Measurements from ENCODE around the gene GPC6. TPM values are rescaled to one million over a fixed set of nuclear protein-coding genes. Genes with fewer than 3 reads are reported as not detected.

GPC6 gene
- total RNA-seq, 1 donor from 2014 or later: not detected

GRCh38 chr13:94143624-94144350 lies 917.2 kb downstream of the GPC6 start:
- intact Hi-C loops (cut with micrococcal nuclease): no loop called here

GRCh38 chr13:94145966-94146365 lies 919.4 kb downstream of the GPC6 start:
- intact Hi-C loops (cut with micrococcal nuclease): no loop called here

- intact Hi-C loops (cut with micrococcal nuclease): no loop called here
Measured at GRCh38 chr13:94153586-94153985, 927.0 kb downstream of the GPC6 start.

- intact Hi-C loops (cut with micrococcal nuclease): no loop called here
Measured at GRCh38 chr13:94154367-94154766, 927.8 kb downstream of the GPC6 start.

- intact Hi-C loops (cut with micrococcal nuclease): no loop called here
Measured at GRCh38 chr13:94157705-94158218, 931.2 kb downstream of the GPC6 start.

- intact Hi-C loops (cut with micrococcal nuclease): no loop called here
Measured at GRCh38 chr13:94160875-94161274, 934.3 kb downstream of the GPC6 start.

- intact Hi-C loops (cut with micrococcal nuclease): no loop called here
Measured at GRCh38 chr13:94162289-94162688, 935.7 kb downstream of the GPC6 start.

- intact Hi-C loops (cut with micrococcal nuclease): no loop called here
Measured at GRCh38 chr13:94163535-94163934, 936.9 kb downstream of the GPC6 start.

GRCh38 chr13:94168783-94169453 lies 942.3 kb downstream of the GPC6 start:
- intact Hi-C loops (cut with micrococcal nuclease): no loop called here

GRCh38 chr13:94169454-94170144 lies 943.0 kb downstream of the GPC6 start:
- intact Hi-C loops (cut with micrococcal nuclease): no loop called here

GRCh38 chr13:94170145-94170571 lies 943.6 kb downstream of the GPC6 start:
- intact Hi-C loops (cut with micrococcal nuclease): no loop called here

- intact Hi-C loops (cut with micrococcal nuclease): no loop called here
Measured at GRCh38 chr13:94172416-94172815, 945.8 kb downstream of the GPC6 start.

- intact Hi-C loops (cut with micrococcal nuclease): no loop called here
Measured at GRCh38 chr13:94173312-94173854, 946.8 kb downstream of the GPC6 start.

- intact Hi-C loops (cut with micrococcal nuclease): no loop called here
Measured at GRCh38 chr13:94174009-94174408, 947.4 kb downstream of the GPC6 start.

GRCh38 chr13:94175076-94175475 lies 948.5 kb downstream of the GPC6 start:
- intact Hi-C loops (cut with micrococcal nuclease): no loop called here

GRCh38 chr13:94176561-94176960 lies 950.0 kb downstream of the GPC6 start:
- intact Hi-C loops (cut with micrococcal nuclease): no loop called here

GRCh38 chr13:94177041-94177440 lies 950.4 kb downstream of the GPC6 start:
- intact Hi-C loops (cut with micrococcal nuclease): no loop called here

- intact Hi-C loops (cut with micrococcal nuclease): no loop called here
Measured at GRCh38 chr13:94178625-94179244, 952.1 kb downstream of the GPC6 start.

GRCh38 chr13:94181461-94182107 lies 955.0 kb downstream of the GPC6 start:
- intact Hi-C loops (cut with micrococcal nuclease): no loop called here

GRCh38 chr13:94182185-94182761 lies 955.7 kb downstream of the GPC6 start:
- intact Hi-C loops (cut with micrococcal nuclease): no loop called here
